Lower leg skin (tissue), 4 donors: Measurements from ENCODE around the gene DAW1. TPM values are rescaled to one million over a fixed set of nuclear protein-coding genes. Genes with fewer than 3 reads are reported as not detected.

Source experiments
- DNase-seq, 2 donors: peaks; one replicate each; pipeline ENCODE4 v3.0.0-alpha.2; 2019; ENCODE audit warnings: low spot score in 2 of 2
- H3K4me3 ChIP-seq: fragments of 200-600 bp; sonication (generic); 2 replicates; pipeline ENCODE4 v1.5.1; 2017; ENCODE audit warnings: mild to moderate bottlenecking, low read depth; ENCODE audit not compliant: poor library complexity, severe bottlenecking
- CTCF ChIP-seq, 3 donors: fragments of 450-650 bp; IDR thresholded peaks; one replicate each; pipeline ENCODE4 v1.5.1; 2016; ENCODE audit warnings: antibody characterized with exemption in 3 of 3, mild to moderate bottlenecking in 3 of 3, moderate library complexity in 2 of 3
- POLR2A ChIP-seq, 2 donors: fragments of 450-650 bp; IDR thresholded peaks; one replicate each; pipeline ENCODE4 v1.6.1; 2016 to 2017; ENCODE audit warnings: antibody characterized with exemption in 2 of 2, mild to moderate bottlenecking in 1 of 2, moderate library complexity in 1 of 2
- WGBS, 2 donors: methylation state at CpG; one replicate each; pipeline ENCODE4 v1.1.5; 2018; 5-methylcytosine and 5-hydroxymethylcytosine counted together
- intact Hi-C: fragments of 100-400 bp; cut with DNase I; formaldehyde crosslinking; loops from one replicate; pipeline ENCODE4 v1.15.0; 2023; ENCODE audit warnings: low total_unique reads
- total RNA-seq, 4 donors: library from RNA; depleted of rRNA; stranded (reverse); fragments of >200 nt; gene quantifications; one replicate each; pipeline ENCODE4 v1.1.0, GENCODE V29; 2016

DAW1 gene
- 1 to 10 TPM in 1 of 4 donors, under 1 TPM in 2, not detected in 1; 0.25 to 1.8 (median 0.49) TPM for total RNA-seq

DNA sequence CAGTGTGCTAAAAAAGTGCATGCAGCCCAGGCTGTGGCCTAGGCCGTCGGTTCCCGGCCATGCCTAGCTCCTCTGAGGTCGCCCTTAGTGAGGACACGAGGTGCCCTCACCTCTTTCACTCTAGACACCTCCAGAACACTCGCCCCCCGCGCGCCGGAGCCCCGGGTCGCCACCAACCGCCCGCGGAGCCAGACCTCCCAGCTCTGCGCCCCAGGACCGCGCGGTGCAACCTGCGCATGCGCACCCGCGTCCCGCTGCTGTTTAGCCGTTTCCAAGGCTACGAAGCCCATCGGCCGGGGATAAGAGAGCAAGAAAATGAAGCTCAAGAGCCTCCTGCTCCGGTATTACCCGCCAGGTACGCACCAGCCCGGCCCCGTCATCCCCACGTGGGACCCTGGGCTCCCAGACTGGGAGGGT, at the start of gene DAW1:
DAW1 (plus strand) TSS at position 257 of the 417 bp plus-strand sequence; CDS start at position 316, 59 bp downstream.
- no peak for TF ChIP-seq POLR2A (IDR thresholded peaks at IDR 0.05)
- no peak for TF ChIP-seq CTCF (IDR thresholded peaks at IDR 0.05)
- WGBS, 2 donors = 2 to 7% methylated on average over 22 to 33 of the region's 34 CpGs
- intact Hi-C loops = no loop called here
- DNase-seq = peak in 1 of 2 donors; percentile 82
- no peak within 1 kb of the TSS for H3K4me3 ChIP-seq

- H3K4me3 ChIP-seq = no peak overlapping the region
- intact Hi-C loops = no loop called here
- TF ChIP-seq POLR2A (IDR thresholded peaks at IDR 0.05) (no peak), CTCF (IDR thresholded peaks at IDR 0.05) (no peak)
- 73 to 81% methylated on average over 2 of the region's 2 CpGs for WGBS, 2 donors
- no peak for DNase-seq
These were observed 48.9 kb upstream of the DAW1 start for GRCh38 chr2:227822416-227823003.

DNA sequence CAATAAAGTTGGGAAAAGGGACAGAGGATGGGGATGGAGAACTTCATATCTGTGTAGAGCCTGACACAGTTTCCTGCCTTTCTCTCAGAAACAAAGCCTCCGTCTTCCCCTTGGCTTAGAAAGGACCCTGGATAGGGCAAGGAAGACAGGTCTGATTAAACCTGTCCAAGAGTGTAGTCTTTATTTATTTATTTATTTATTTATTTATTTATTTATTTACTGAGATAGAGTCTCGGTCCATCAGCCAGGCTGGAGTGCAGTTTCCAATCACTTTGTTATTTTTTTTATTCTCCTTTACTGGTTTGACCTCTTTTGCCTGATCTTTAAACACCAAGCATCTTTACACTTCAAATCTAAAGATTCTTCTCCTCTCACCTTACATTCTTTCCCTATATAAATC, 47.5 kb upstream of the DAW1 start:
- 57 to 91% methylated on average over 2 of the region's 2 CpGs for WGBS, 2 donors
- no peak for TF ChIP-seq CTCF (IDR thresholded peaks at IDR 0.05)
- no peak for TF ChIP-seq POLR2A (IDR thresholded peaks at IDR 0.05)

DNA sequence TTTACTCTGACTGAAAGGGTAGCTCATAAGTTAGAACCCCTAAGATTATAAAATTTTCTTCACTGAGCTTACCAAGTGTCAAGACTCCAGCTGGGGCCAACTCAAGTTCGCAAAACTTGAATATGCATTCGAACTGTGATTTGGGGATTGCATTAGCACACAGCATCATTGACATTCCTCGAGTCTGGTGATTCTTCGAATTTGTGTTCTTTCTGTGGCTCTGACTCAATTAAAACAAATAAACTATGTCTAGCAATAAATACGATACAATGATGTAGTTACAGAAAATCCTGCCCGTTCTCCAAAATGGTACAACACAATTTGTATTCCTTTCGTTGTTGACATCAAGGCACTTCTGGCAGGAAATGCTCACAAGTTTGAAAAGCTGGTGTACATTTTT, 46.7 kb upstream of the DAW1 start:
- TF ChIP-seq POLR2A (IDR thresholded peaks at IDR 0.05) = no peak
- TF ChIP-seq CTCF (IDR thresholded peaks at IDR 0.05) = no peak
- intact Hi-C loops = no loop called here
- 81 to 88% methylated on average over 7 of the region's 7 CpGs for WGBS, 2 donors
- H3K4me3 ChIP-seq = no peak overlapping the region
- DNase-seq = no peak

More for the DNA sequence above, 47.5 kb upstream of the DAW1 start:
- intact Hi-C loops = no loop called here
- no peak overlapping the region for H3K4me3 ChIP-seq
- DNase-seq = no peak

DNA sequence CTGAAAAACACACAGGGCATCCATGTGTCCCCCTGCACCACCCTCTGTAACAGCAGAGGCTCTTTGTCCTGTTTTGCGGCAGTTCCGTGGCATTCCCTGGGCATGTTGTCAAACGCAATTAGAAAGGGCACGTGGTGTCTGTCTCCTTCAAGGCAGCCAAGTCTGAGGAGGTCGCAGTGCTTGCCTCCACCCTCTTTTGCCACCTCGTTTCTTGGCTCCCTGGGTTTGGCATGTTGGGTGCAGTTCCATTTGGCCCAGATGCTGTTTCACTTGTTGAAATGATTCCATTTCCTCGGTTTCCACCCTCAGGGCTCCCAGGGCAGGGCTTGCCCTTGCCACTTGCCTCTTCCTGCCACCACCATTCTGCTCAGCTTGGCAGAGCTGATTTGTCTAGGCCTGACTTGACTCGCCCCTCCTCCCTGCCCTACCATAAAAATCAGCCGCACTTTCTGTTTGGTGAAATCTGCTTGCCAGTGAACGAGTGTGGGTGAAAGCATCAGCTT, 45.4 kb upstream of the DAW1 start:
- peak; percentile 58 to 86 for DNase-seq
- 31 to 41% methylated on average over 10 of the region's 10 CpGs for WGBS, 2 donors
- intact Hi-C loops = no loop called here
- TF ChIP-seq CTCF (IDR thresholded peaks at IDR 0.05) (no peak), POLR2A (IDR thresholded peaks at IDR 0.05) (no peak)
- no peak overlapping the region for H3K4me3 ChIP-seq

- no peak overlapping the region for H3K4me3 ChIP-seq
- no peak for DNase-seq
- intact Hi-C loops = no loop called here
- WGBS, 2 donors = 19 to 21% methylated on average over 2 of the region's 2 CpGs
- TF ChIP-seq CTCF (IDR thresholded peaks at IDR 0.05) (no peak), POLR2A (IDR thresholded peaks at IDR 0.05) (no peak)
These were observed 44.9 kb upstream of the DAW1 start for GRCh38 chr2:227826563-227826962.
